Esophagus squamous epithelium (tissue), 4 donors: ENCODE results near the gene PIK3R2.

ENCODE experiments used
- POLR2A ChIP-seq, 4 donors: fragments of 450-650 bp; IDR thresholded peaks; one replicate each; pipeline ENCODE4 v1.6.1; 2017; ENCODE audit warnings: antibody characterized with exemption in 4 of 4, mild to moderate bottlenecking in 4 of 4, moderate library complexity in 3 of 4
- TF ChIP-seq, protein P1 (sequence below), 6 experiments: fragments of 450-650 bp in 4 of 6; fragments of 200-600 bp in 2 of 6; sonication (generic) in 2 of 6; IDR thresholded peaks; one replicate each; pipeline ENCODE4 v1.5.1; 2016 to 2019; ENCODE audit warnings: antibody characterized with exemption in 6 of 6, mild to moderate bottlenecking in 4 of 6, moderate library complexity in 4 of 6

DNA sequence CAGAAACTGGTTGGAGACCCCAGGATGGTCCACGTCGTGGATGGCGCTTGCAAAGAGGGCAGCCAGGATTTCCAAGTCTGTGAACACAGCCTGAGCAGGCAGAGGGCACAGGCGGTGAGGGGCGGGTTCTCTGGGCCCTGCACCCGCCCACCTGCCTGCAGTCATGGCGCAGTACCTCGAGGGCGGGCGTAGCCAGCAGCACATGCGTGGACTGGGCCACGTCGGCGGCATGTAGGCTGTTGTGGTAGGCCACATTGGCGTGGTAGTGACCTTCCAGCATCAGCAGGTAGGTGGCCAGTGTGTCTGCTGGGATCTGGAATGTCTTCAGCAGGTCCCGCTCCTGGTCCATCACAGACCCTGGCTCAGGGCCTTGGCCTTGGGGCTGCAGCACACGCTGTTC, 65.2 kb downstream of the PIK3R2 start:
- no peak for TF ChIP-seq POLR2A (IDR thresholded peaks at IDR 0.05)
- TF ChIP-seq, protein P1, sequence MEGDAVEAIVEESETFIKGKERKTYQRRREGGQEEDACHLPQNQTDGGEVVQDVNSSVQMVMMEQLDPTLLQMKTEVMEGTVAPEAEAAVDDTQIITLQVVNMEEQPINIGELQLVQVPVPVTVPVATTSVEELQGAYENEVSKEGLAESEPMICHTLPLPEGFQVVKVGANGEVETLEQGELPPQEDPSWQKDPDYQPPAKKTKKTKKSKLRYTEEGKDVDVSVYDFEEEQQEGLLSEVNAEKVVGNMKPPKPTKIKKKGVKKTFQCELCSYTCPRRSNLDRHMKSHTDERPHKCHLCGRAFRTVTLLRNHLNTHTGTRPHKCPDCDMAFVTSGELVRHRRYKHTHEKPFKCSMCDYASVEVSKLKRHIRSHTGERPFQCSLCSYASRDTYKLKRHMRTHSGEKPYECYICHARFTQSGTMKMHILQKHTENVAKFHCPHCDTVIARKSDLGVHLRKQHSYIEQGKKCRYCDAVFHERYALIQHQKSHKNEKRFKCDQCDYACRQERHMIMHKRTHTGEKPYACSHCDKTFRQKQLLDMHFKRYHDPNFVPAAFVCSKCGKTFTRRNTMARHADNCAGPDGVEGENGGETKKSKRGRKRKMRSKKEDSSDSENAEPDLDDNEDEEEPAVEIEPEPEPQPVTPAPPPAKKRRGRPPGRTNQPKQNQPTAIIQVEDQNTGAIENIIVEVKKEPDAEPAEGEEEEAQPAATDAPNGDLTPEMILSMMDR (IDR thresholded peaks at IDR 0.05) = no peak
